Activated CD4-positive, alpha-beta T cell treated with anti-CD3 and anti-CD28 coated beads for 36 hours (primary cell): ENCODE data around the gene PNLIPRP2. TPM values are rescaled to one million over a fixed set of nuclear protein-coding genes. Genes with fewer than 3 reads are reported as not detected.

ENCODE experiments used
- ATAC-seq: fragments of 200-7000 bp; cut with Tn5 transposase; one replicate; pipeline ENCODE4 v1.10.0; 2021; ENCODE audit warnings: mild to moderate bottlenecking, moderate library complexity
- CTCF ChIA-PET: fragments of 350-600 bp; sonication (Branson Sonifier 250); formaldehyde crosslinking; loops from one replicate; lab custom pipeline; 2021; ENCODE audit warnings: antibody characterized with exemption; lab: Charles Lee
- POLR2A ChIA-PET: fragments of 350-600 bp; sonication (Branson Sonifier 250); formaldehyde crosslinking; loops from one replicate; lab custom pipeline; 2021; ENCODE audit warnings: antibody characterized with exemption, inconsistent platforms; lab: Charles Lee
- DNase-seq: peaks from one replicate; pipeline ENCODE4 v3.0.0-alpha.2; 2020
- H3K27ac Mint-ChIP-seq: one replicate; pipeline ENCODE4 v1.8.0; 2021; ENCODE audit warnings: mixed read lengths
- H3K27me3 Mint-ChIP-seq: one replicate; pipeline ENCODE4 v1.8.0; 2021; ENCODE audit warnings: mixed read lengths
- H3K36me3 Mint-ChIP-seq: one replicate; pipeline ENCODE4 v1.8.0; 2021; ENCODE audit warnings: low read depth, mixed read lengths
- H3K4me1 Mint-ChIP-seq: one replicate; pipeline ENCODE4 v1.8.0; 2021; ENCODE audit warnings: mixed read lengths
- H3K4me3 Mint-ChIP-seq: one replicate; pipeline ENCODE4 v1.8.0; 2021; ENCODE audit warnings: mild to moderate bottlenecking, moderate library complexity, mixed read lengths
- H3K9me3 Mint-ChIP-seq: one replicate; pipeline ENCODE4 v1.8.0; 2021; ENCODE audit warnings: low read depth, mixed read lengths
- intact Hi-C, 2 experiments: fragments of 100-400 bp; cut with DNase I in 1 of 2; cut with micrococcal nuclease in 1 of 2; formaldehyde crosslinking; loops; one replicate each; pipeline versions ENCODE4 v1.14.2 to v1.15.1; 2022 to 2024; cut with DNase I, micrococcal nuclease
- total RNA-seq, 2 experiments: library from RNA; stranded (reverse); gene quantifications; one replicate each; pipeline ENCODE4 v1.2.3, GENCODE V29; 2021

Gene PNLIPRP2
- total RNA-seq, 2 experiments from 2014 or later, result not detected

DNA sequence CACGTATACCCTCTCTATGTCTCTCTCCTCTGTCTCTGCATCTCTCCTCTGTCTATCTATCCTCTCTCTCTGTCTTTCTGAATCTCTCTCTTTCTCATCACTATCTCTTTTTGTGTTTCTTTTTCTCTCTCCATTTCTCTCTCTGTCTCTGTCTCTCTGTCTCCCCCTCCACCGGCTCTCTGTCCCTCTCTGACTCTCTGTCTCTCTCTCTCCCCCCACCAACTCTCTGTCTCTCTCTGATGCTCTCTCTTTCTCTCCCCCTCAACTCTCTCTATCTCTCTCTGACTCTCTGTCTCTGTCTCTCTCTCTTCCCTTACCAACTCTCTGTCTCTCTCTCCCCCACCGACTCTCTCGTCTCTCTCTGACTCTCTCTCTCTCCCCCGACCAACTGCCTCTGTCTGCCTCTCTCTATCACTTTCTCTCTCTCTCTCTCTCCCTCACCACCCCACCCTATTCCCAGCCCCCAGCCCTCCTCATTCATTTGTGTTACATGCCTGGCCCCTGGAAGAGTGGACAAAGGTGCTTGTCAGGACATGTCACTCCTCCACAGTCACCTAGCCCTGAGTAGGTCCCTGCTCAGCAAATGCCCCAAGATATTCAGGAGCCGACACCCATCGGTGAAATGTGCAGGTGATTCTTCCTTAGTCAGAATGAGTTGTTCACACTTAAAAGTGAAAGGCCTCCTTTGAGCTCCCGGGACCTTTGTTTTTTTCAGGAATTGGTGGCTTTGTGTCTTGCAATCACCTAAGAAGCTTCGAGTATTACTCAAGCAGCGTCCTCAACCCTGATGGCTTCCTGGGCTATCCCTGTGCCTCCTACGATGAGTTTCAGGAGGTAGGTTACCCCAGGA is 13.6 kb downstream of the PNLIPRP2 start:
- intact Hi-C loops, result no loop called here
- Mint-ChIP-seq H3K9me3 (no peaks in the 10 kb centered on the region), H3K27ac (no peak overlapping the region), H3K27me3 (peaks cover 26% of the 10 kb centered on the region), H3K4me1 (no peaks in the 10 kb centered on the region), H3K36me3 (no peaks in the 10 kb centered on the region), H3K4me3 (no peak overlapping the region)
- DNase-seq (no peak), ATAC-seq (no peak)
- CTCF ChIA-PET, result no interaction called here
- POLR2A ChIA-PET, result no interaction called here

DNA sequence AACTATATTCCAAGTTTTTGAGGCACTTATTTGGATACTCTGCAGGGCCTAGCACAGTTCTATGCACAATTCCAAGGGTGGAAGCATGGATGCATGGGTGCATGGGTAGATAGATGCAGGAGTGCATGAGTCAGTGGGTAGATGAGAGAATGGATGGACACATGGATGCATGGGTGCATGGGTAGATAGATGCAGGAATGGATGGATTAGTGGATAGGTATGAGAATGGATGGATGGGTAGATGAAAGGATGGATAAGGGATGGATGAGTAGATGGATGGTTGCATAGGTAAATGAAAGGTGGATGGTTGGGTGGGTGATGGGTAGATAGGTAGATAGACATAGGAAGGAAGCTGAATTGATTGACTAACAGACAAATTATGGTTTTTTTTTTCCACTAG is 15.6 kb downstream of the PNLIPRP2 start:
- Mint-ChIP-seq H3K36me3 (no peaks in the 10 kb centered on the region), H3K9me3 (peaks cover 3% of the 10 kb centered on the region), H3K27ac (no peak overlapping the region), H3K4me3 (no peak overlapping the region), H3K27me3 (peaks cover 32% of the 10 kb centered on the region), H3K4me1 (no peaks in the 10 kb centered on the region)
- ATAC-seq (no peak), DNase-seq (no peak)
- intact Hi-C loops, result no loop called here
- POLR2A ChIA-PET, result no interaction called here
- CTCF ChIA-PET, result no interaction called here

DNA sequence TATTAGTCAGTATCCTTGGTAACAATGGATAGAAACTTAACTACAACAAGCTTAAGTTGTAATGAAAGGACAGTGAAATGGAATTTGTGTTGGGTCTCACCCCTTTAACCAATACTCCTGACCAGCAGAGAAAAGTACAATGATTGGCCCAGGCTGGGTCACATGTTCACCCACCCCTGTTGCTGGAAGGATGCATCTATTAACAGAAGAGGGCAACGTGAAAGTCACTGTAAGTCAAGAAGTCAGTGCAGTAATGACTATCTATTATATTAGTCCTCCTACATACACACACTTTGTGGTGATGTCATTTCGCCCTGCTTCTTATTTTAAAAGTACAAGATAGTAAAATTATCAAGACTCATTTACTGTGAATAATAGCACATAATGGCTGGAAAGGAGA is 16.2 kb downstream of the PNLIPRP2 start:
- intact Hi-C loops, result no loop called here

DNA sequence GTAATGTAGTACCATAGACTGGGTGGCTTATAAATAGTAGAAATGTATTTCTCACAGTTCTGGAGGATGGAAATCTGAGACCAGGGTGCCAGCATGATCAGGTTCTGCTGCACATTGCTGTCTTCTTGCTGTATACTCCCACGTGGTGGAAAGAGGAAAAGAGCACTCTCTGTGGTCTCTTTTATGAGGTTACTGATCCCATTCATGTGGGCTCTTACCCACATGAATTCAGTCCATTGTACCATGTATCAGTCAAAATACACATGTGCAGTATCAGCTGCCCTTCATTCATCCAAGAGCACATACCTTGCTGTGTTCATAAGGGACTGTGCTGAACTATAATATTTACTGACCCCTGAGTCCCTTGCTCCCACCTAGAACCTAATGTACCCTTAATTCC is 17.1 kb downstream of the PNLIPRP2 start:
- no peak overlapping the region for H3K4me3 Mint-ChIP-seq

More for the DNA sequence above, 16.2 kb downstream of the PNLIPRP2 start:
- DNase-seq (no peak), ATAC-seq (no peak)
- Mint-ChIP-seq H3K27ac (no peak overlapping the region), H3K9me3 (peaks cover 3% of the 10 kb centered on the region), H3K4me1 (no peaks in the 10 kb centered on the region), H3K4me3 (no peak overlapping the region), H3K36me3 (no peaks in the 10 kb centered on the region), H3K27me3 (peaks cover 34% of the 10 kb centered on the region)
- ChIA-PET CTCF (no interaction called here), POLR2A (no interaction called here)

DNA sequence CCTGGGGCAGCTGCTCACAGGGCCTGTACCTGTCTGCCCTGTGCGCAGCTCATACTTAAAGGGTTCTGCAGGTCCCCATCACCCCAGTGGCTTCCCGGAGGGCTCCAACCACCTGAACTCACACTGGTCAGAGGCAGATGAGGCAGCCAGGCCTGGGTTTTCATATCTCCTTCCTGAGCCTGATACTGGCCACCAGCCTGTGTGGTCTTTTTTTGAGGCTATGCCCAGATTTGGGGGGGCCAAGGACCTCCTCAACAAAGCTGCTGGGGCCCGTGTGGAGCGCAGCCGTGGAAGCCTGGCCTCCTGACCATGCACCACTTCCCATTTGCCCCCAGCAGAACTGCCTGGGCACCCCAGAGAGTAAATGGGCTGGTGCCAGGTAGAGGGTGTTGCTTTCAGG is 25.7 kb downstream of the PNLIPRP2 start:
- H3K4me3 Mint-ChIP-seq, result no peak overlapping the region
- H3K36me3 Mint-ChIP-seq, result no peaks in the 10 kb centered on the region
- DNase-seq (no peak), ATAC-seq (no peak)
- peaks cover 7% of the 10 kb centered on the region for H3K9me3 Mint-ChIP-seq
- POLR2A ChIA-PET, result no interaction called here
- H3K4me1 Mint-ChIP-seq, result no peaks in the 10 kb centered on the region
- intact Hi-C loops, result no loop called here
- H3K27ac Mint-ChIP-seq, result no peak overlapping the region
- H3K27me3 Mint-ChIP-seq, result peaks cover 24% of the 10 kb centered on the region
- CTCF ChIA-PET, result no interaction called here

More for the DNA sequence above, 17.1 kb downstream of the PNLIPRP2 start:
- ChIA-PET CTCF (no interaction called here), POLR2A (no interaction called here)
- Mint-ChIP-seq H3K4me1 (no peaks in the 10 kb centered on the region), H3K36me3 (no peaks in the 10 kb centered on the region), H3K27me3 (peaks cover 35% of the 10 kb centered on the region), H3K27ac (no peak overlapping the region), H3K9me3 (peaks cover 3% of the 10 kb centered on the region)
- DNase-seq (no peak), ATAC-seq (no peak)
- intact Hi-C loops, result no loop called here

DNA sequence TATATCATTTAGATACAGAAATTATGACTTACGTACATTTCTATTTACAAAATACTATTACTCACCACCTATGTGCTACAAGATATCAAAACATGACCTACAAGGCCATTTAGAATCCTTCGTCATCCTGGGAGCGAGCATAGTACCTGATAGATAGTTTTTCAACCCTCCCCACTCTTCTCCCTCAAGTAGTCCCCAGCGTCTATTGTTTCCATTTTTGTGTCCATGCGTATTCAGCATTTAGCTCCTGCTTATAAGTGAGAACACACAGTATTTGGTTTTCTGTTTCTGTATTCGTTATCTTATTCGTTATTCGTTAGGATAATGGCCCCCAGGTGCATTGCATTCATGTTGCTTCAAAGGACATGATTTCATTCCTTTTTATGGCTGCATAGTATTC is 28.1 kb downstream of the PNLIPRP2 start:
- intact Hi-C loops, result no loop called here
- Mint-ChIP-seq H3K27me3 (peaks cover 25% of the 10 kb centered on the region), H3K4me1 (no peaks in the 10 kb centered on the region)

DNA sequence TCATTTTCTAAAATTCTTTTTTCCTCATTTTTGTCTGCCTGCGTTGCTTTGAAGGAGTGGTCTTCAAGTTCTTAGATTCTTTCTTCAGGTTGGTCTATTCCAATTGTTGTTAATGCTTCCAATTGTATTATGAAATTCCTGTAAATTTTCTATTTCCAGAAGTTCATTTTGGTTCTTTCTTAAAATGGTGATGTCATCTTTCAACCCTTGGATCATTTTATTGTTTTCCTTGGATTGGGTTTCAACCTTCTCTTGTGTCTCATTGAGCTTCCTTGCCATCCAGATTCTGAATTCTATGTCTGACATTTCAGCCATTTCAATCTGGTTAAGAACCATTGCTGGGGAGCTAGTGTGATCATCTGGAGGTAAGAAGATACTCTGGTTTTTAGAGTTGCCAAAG is 33.1 kb downstream of the PNLIPRP2 start:
- no peak overlapping the region for H3K4me3 Mint-ChIP-seq
- H3K27me3 Mint-ChIP-seq, result peaks cover 30% of the 10 kb centered on the region
- intact Hi-C loops, result no loop called here
- H3K4me1 Mint-ChIP-seq, result no peaks in the 10 kb centered on the region
- no peak for ATAC-seq
- H3K27ac Mint-ChIP-seq, result no peak overlapping the region
- ChIA-PET CTCF (no interaction called here), POLR2A (no interaction called here)
- H3K9me3 Mint-ChIP-seq, result peaks cover 7% of the 10 kb centered on the region
- no peak for DNase-seq
- H3K36me3 Mint-ChIP-seq, result no peaks in the 10 kb centered on the region

More for the DNA sequence above, 28.1 kb downstream of the PNLIPRP2 start:
- Mint-ChIP-seq H3K27ac (no peak overlapping the region), H3K4me3 (no peak overlapping the region), H3K9me3 (peaks cover 7% of the 10 kb centered on the region), H3K36me3 (no peaks in the 10 kb centered on the region)
- CTCF ChIA-PET, result no interaction called here
- POLR2A ChIA-PET, result interaction anchor here (0.5 kb wide), 1 partner anchor 1171 kb away, joined by 4 read pairs; no protein-coding TSS in a partner anchor
- ATAC-seq, result no peak
- DNase-seq, result no peak

DNA sequence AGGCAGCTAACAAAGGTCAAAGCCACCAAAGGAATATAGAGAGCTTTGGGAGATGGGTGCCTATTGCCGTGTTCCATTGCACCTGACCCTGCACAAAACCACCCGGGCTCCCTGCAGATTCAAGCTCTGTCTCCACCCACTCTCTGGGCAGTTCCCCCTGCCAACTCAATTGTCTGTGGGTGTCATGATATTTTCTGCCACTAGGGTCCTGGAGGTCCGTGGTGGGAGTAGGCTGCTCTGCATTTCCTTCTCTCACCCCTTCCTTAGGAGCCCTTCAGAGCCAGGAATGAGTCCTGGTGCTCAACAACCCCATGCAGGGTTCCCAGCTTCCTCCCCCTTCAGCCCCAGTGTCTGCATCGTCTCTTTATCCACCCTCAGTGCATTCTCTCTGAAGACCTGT is 34.1 kb downstream of the PNLIPRP2 start:
- H3K27ac Mint-ChIP-seq, result no peak overlapping the region
- peaks cover 34% of the 10 kb centered on the region for H3K27me3 Mint-ChIP-seq

DNA sequence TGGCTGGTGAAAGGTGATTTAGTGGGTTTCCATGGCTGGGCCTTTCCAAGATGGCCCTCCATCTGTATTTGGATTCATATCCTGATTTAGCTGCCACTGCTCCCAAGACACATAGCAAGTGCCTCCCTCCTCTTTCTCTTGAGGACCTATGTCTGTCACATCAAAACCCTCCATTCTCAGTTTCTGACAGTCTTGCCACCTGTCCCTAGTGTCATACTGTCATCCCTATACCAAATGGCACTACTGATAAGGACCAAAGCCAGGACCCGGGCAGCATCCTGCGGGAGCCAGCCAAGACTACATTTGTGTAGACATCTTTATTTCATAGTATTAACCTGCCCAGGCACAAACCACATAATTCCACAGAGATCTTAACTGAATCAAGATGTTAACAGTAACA is 34.8 kb downstream of the PNLIPRP2 start:
- intact Hi-C loops, result no loop called here
- CTCF ChIA-PET, result interaction anchor here (0.6 to 1.3 kb wide), 3 partner anchors 30 to 823 kb away, joined by 3 read pairs; no protein-coding TSS in a partner anchor
- DNase-seq, result no peak
- H3K4me3 Mint-ChIP-seq, result no peak overlapping the region
- H3K36me3 Mint-ChIP-seq, result no peaks in the 10 kb centered on the region
- H3K9me3 Mint-ChIP-seq, result peaks cover 2% of the 10 kb centered on the region
- ATAC-seq, result no peak
- peaks cover 34% of the 10 kb centered on the region for H3K27me3 Mint-ChIP-seq
- POLR2A ChIA-PET, result no interaction called here
- H3K4me1 Mint-ChIP-seq, result no peaks in the 10 kb centered on the region
- no peak overlapping the region for H3K27ac Mint-ChIP-seq

More for the DNA sequence above, 34.1 kb downstream of the PNLIPRP2 start:
- Mint-ChIP-seq H3K9me3 (peaks cover 2% of the 10 kb centered on the region), H3K4me3 (no peak overlapping the region), H3K4me1 (no peaks in the 10 kb centered on the region), H3K36me3 (no peaks in the 10 kb centered on the region)
- ATAC-seq (no peak), DNase-seq (no peak)
- intact Hi-C loops, result no loop called here
- CTCF ChIA-PET, result interaction anchor here (0.6 to 1.0 kb wide), 3 partner anchors 29 to 257 kb away, joined by 3 to 4 read pairs (median 3); no protein-coding TSS in a partner anchor
- POLR2A ChIA-PET, result no interaction called here

DNA sequence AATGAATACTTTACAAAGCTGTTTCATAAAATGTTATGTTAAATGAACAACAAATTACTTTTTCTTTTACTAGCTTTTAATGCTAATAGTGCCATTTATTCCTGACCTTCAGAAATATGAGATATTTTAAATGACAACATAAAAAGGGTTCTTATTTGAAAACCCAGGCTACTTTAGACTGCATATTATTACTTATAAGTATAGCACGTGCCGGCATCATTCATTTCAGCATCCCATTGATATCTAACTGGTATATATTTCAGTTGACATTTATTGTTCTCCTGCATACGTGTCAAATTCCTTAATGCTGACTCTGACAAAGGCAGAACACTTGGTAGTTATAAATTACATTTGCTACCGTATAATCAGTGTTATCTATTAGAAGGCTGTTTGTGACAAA is 35.3 kb downstream of the PNLIPRP2 start:
- DNase-seq, result no peak
- intact Hi-C loops, result no loop called here
- Mint-ChIP-seq H3K36me3 (no peaks in the 10 kb centered on the region), H3K9me3 (peaks cover 2% of the 10 kb centered on the region), H3K4me3 (no peak overlapping the region), H3K27ac (no peak overlapping the region), H3K4me1 (no peaks in the 10 kb centered on the region), H3K27me3 (peaks cover 31% of the 10 kb centered on the region)
- POLR2A ChIA-PET, result no interaction called here
- ATAC-seq, result no peak
- CTCF ChIA-PET, result interaction anchor here (0.6 to 1.3 kb wide), 5 partner anchors 31 to 822 kb away, joined by 3 to 4 read pairs (median 3); no protein-coding TSS in a partner anchor

DNA sequence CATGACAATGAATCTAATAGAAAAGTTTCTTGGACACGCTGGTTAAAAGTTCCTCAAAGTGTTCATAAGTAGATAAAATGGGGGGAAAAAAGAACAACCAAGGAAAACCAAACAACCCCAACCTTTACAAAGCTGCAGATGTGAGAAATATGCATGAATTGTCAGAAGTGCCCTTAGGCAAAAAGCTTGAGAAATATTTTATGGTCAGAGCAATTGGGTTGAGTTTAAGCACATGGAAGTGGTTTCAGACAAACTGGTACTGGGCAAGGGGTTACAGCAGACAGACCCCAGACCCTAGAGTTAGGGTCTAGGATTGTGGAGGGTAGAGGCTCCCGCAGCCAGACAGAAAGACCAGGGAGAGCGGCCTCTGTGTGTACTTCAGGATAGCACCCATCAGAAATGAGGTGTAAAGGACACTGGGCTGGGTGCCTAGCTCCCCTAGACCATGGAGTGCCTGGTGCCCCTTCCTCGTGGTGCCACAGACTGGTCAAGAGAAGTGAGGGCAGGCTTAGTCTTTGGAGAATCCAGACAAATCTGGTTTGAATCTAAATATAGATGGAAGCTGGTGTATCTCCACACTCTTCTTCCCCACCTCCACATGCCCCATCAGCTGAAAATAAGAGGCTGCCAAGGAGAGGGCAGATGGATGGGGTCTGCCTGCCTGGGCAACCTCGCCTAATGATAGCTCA is 37.3 kb downstream of the PNLIPRP2 start:
- no peaks in the 10 kb centered on the region for H3K9me3 Mint-ChIP-seq
- H3K36me3 Mint-ChIP-seq, result no peaks in the 10 kb centered on the region

More for the DNA sequence above, 37.3 kb downstream of the PNLIPRP2 start:
- ATAC-seq (no peak), DNase-seq (no peak)
- H3K27ac Mint-ChIP-seq, result no peak overlapping the region
- POLR2A ChIA-PET, result no interaction called here
- peaks cover 24% of the 10 kb centered on the region for H3K27me3 Mint-ChIP-seq
- H3K4me1 Mint-ChIP-seq, result no peaks in the 10 kb centered on the region
- no peak overlapping the region for H3K4me3 Mint-ChIP-seq
- intact Hi-C loops, result no loop called here
- CTCF ChIA-PET, result no interaction called here
